Stimulated activated memory B cell treated with anti-CD40 and anti-IgM and Interleukin-4, amounts not matched to agents 10 μg/mL and 1 μg/mL and 100 μg/mL, for 72 hours (primary cell): Measurements from ENCODE around the gene MAIP1.
"Not testable (repeated sequence)": the region's sequence is repeated elsewhere in the genome, so short reads cannot be mapped to it uniquely, and the experiment has no call there.

Experiments
- ATAC-seq: fragments of 150-1000 bp; cut with Tn5 transposase; 2 replicates; pipeline ENCODE4 v1.10.0; 2021
- H3K27ac Mint-ChIP-seq: one replicate; pipeline ENCODE4 v1.8.0; 2022; ENCODE audit warnings: mild to moderate bottlenecking, mixed read lengths
- H3K27me3 Mint-ChIP-seq: one replicate; pipeline ENCODE4 v1.8.0; 2022; ENCODE audit warnings: mixed read lengths
- H3K36me3 Mint-ChIP-seq: one replicate; pipeline ENCODE4 v1.8.0; 2022; ENCODE audit warnings: mixed read lengths
- H3K4me1 Mint-ChIP-seq: one replicate; pipeline ENCODE4 v1.8.0; 2022; ENCODE audit warnings: mixed read lengths
- H3K4me3 Mint-ChIP-seq: one replicate; pipeline ENCODE4 v1.8.0; 2022; ENCODE audit warnings: mild to moderate bottlenecking, moderate library complexity, mixed read lengths
- H3K9me3 Mint-ChIP-seq: one replicate; pipeline ENCODE4 v1.8.0; 2022; ENCODE audit warnings: mixed read lengths

MAIP1 gene, protein sequence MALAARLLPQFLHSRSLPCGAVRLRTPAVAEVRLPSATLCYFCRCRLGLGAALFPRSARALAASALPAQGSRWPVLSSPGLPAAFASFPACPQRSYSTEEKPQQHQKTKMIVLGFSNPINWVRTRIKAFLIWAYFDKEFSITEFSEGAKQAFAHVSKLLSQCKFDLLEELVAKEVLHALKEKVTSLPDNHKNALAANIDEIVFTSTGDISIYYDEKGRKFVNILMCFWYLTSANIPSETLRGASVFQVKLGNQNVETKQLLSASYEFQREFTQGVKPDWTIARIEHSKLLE

DNA sequence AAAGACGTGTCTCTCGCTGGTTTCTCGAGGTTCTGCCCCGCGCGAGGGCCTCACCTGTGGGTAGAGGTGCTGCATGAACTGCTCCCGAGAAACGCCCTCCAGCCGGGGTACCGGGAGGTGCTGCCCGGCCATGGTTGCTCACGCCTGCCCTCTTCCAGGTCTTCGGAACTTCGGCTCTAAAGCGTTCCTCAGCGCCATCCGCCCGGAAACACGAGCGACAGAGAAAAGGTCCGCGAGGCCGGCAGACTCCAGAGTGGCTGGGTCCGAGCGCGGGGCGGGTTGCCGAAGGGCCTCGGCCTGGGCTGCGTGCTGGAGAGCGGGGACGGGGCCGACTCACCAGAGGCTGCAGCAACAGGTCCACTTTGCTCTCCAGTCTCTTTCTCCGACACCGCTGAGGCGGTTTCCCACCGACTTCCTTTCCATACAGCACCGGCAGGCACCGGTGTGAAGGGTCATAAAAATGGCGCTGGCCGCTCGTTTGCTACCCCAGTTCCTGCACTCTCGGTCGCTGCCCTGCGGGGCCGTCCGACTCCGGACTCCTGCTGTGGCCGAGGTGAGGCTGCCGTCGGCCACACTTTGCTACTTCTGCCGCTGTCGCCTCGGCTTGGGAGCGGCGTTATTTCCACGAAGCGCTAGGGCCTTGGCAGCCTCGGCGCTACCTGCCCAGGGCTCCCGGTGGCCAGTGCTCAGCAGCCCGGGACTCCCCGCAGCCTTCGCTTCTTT, at the start of gene MAIP1, which contains the start of gene TYW5:
Gene MAIP1, plus strand, starts transcription at position 244 of the 723 bp plus-strand sequence. Its CDS starts 217 bp downstream, at position 461.
Gene TYW5, minus strand, starts transcription at position 153 of the 723 bp plus-strand sequence. Its CDS starts 21 bp downstream, at position 132.
- Mint-ChIP-seq H3K4me3 (peak within 1 kb of the TSS; percentile 99), H3K27me3 (no peaks in the 10 kb centered on the region), H3K4me1 (peaks cover 48% of the 10 kb centered on the region), H3K36me3 (peaks cover 5% of the 10 kb centered on the region), H3K9me3 (no peaks in the 10 kb centered on the region), H3K27ac (peak within 1 kb of the TSS; percentile 95)
- peak; percentile 92 for ATAC-seq

DNA sequence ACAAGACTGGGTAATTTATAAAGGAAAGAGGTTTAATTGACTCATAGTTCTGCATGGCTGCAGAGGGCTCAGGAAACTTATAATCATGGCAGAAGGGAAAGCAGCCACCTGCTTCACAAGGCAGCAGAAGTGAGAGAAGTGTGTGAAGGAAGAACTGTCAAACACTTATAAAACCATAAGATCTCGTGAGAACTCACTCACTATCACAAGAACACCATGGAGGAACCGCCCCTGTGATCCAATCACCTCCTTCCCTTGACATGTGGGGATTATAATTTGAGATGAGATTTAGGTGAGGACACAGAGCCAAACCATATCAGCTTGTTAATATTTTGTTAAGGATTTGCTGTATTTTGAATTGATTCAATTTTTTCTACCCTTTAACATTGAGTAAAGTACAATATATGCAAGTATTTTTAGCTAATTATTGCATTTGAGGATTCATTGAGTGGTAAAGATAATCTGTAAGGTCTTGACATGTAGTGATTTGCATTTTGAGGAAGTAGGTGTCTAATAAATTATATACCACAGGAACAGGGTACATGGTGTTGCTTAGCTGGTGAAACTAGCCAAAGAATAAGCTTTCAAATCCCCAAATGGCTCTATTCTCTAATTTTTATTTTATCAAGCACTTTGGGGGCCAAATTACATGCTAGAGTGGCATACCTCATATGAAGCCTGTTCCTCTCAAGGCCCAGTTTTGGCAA, 48.2 kb upstream of the MAIP1 start:
- no peak overlapping the region for H3K4me3 Mint-ChIP-seq
- ATAC-seq = no peak
- no peaks in the 10 kb centered on the region for H3K9me3 Mint-ChIP-seq
- H3K27me3 Mint-ChIP-seq = no peaks in the 10 kb centered on the region
- H3K4me1 Mint-ChIP-seq = peaks cover 18% of the 10 kb centered on the region
- peaks cover 7% of the 10 kb centered on the region for H3K36me3 Mint-ChIP-seq
- H3K27ac Mint-ChIP-seq = no peak overlapping the region

DNA sequence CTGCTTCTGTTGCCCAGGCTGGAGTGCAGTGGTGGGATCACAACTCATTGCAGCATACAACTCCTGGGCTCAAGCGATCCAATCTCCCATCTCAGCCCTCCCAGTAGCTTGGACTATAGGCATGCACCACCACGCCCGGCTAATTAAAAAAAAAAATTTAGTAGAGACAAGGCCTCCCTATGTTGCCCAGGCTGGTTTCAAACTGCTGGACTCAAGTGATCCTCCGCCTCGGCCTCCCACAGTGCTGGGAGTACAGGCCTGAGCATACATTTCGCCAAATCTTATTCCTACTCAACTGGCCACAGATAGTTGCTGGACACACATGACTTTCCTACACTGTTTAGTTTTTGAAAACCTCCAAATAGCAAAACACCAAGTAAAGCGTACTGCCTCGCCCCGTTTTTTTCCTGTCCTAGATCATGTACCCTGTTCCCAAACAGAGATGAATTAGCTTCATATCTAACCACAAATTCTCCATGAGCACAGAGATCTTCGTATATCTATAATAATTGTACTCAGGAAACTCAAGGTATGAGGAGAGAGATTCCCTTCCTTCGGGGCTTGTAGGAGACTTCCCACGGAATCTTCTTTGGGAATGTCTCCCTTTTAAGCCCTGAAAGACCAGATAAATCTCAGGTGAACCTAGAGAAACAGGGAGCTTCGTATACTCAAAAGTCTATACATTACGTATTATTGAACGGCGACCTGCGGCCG, 44.9 kb upstream of the MAIP1 start:
- H3K27me3 Mint-ChIP-seq = no peaks in the 10 kb centered on the region
- H3K4me3 Mint-ChIP-seq = peak overlapping the region; percentile 95
- ATAC-seq = no peak
- peaks cover 18% of the 10 kb centered on the region for H3K36me3 Mint-ChIP-seq
- no peaks in the 10 kb centered on the region for H3K9me3 Mint-ChIP-seq
- H3K4me1 Mint-ChIP-seq = peaks cover 33% of the 10 kb centered on the region
- peak overlapping the region; percentile 90 for H3K27ac Mint-ChIP-seq

DNA sequence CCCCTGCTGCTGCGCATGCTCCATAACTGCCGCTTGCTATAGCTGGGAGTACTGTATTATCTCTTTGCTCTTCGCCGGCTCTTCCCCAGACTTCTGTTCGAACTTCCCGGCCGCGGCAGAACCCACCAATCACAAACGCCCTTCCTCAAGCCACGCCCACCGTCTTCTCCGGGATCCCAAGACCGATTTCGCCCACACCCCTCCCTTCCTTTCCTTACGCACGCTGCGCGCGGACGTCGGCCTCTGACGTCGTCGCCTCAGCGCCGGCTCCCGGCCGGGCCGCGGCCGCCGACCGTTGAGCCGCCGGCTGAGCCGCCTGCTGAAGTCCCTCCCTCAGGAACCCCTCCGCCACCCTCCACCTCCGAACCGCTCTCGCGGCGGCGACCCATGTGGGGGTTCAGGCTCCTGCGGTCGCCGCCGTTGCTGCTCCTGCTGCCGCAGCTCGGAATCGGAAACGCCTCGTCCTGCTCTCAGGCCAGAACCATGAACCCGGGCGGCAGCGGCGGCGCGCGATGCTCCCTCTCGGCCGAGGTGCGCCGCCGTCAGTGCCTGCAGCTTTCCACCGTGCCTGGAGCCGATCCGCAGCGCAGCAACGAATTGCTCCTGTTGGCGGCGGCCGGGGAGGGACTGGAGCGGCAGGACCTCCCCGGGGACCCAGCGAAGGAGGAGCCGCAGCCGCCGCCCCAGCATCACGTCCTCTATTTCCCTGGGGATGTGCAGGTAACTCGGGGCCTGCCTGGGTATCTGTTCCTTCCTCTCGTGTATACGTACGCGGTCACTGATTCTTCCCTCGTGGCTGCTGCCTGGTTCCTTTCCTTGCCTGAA, 44.1 kb upstream of the MAIP1 start, which contains the start of gene C2orf69:
Gene C2orf69, plus strand, starts transcription at position 242 of the 825 bp plus-strand sequence. Its CDS starts 146 bp downstream, at position 388.
- Mint-ChIP-seq H3K27me3 (no peaks in the 10 kb centered on the region), H3K4me3 (peak within 1 kb of the TSS; percentile 95), H3K36me3 (peaks cover 25% of the 10 kb centered on the region), H3K4me1 (peaks cover 33% of the 10 kb centered on the region), H3K27ac (peak within 1 kb of the TSS; percentile 90), H3K9me3 (no peaks in the 10 kb centered on the region)
- ATAC-seq = peak; percentile 98

DNA sequence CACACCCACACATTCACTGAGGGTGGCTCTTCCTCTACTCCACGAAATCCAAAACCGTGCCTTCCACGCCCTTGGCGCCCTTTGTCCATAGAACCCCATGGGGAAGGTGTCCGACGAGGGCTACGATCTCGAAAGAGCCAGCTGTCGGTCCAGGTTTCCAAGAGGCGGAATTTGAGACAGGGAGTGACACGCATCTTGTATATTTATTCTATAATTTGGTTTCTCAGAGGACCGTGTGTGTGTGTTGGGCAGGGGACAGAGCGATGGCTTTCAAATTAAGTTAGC, 43.6 kb upstream of the MAIP1 start:
- Mint-ChIP-seq H3K27ac (peak overlapping the region; percentile 90), H3K27me3 (no peaks in the 10 kb centered on the region), H3K9me3 (no peaks in the 10 kb centered on the region), H3K4me3 (peak overlapping the region; percentile 95), H3K36me3 (peaks cover 28% of the 10 kb centered on the region), H3K4me1 (peaks cover 31% of the 10 kb centered on the region)
- ATAC-seq = no peak

DNA sequence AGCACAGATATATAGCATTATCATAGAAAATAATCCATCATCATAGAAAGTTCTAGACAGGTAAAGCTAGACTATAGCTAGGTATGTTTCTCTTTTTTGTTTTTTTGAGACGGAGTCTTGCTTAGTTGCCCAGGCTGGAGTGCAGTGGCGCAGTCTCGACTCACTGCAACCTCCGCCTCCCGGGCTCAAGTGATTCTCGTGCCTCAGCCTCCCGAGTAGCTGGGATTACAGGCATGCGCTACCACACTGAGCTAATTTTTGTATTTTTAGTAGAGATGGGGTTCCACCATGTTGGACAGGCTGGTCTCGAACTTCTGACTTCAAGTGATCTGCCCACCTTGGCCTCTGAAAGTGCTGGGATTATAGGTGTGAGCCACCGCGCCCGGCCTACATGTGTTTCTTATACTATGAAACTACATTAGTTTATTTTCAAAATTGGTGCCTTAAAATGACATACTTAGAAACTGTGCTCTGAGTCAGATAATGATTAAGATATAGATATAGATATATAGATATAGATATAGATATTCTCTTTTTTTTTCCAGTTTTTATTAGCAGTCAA, 42.7 kb upstream of the MAIP1 start:
- Mint-ChIP-seq H3K36me3 (peaks cover 32% of the 10 kb centered on the region), H3K4me3 (peak overlapping the region; percentile 49), H3K4me1 (peaks cover 27% of the 10 kb centered on the region)
- not testable (repeated sequence) for H3K27me3 Mint-ChIP-seq, H3K27ac Mint-ChIP-seq, ATAC-seq, H3K9me3 Mint-ChIP-seq

DNA sequence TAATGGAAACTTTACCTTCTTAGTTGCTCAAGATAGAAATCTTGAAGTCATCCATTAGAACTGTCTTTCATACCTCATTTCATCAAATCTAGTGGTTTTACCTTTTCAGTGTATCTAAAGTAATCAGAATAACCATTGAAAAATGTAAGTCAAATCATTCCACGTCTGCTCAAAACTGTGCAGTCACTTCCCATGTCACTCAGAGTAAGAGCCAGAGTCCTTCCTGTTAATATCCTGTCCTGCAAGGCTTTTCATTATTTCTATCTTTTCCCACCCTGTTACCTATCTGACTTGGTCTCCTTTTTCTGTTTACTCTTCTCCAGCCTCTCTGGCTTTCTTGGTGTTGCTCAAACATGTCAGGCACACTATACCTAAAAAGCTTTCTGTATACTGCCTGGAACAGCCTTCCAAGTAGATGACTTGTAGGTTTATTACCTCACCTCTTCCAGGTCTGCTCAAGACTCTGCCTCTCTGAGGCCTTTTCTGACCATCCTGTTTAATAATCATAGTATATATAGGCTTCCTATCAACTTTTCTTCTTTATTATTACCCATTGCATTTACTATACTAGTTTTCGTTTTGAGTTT, 40.9 kb upstream of the MAIP1 start:
- ATAC-seq = no peak
- Mint-ChIP-seq H3K27me3 (no peaks in the 10 kb centered on the region), H3K9me3 (no peaks in the 10 kb centered on the region), H3K27ac (peak overlapping the region; percentile 2), H3K36me3 (peaks cover 43% of the 10 kb centered on the region), H3K4me3 (no peak overlapping the region), H3K4me1 (peaks cover 27% of the 10 kb centered on the region)

DNA sequence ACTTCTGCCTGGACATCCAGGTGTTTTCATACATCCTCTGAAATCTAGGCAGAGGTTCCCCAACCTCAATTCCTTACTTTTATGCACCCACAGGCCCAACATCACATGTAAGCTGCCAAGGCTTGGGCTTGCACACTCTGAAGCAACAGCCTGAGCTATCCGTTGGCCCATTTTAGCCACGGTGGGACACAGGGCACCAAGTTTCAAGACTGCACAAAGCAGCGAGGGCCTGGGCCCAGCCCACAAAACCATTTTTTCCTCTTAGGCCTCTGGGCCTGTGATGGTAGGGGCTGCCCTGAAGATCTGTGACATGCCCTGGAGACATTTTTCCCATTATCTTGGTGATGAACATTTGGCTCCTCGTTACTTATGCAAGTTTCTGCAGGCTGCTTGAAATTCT, 38.4 kb upstream of the MAIP1 start:
- H3K36me3 Mint-ChIP-seq = peaks cover 46% of the 10 kb centered on the region
- peaks cover 20% of the 10 kb centered on the region for H3K4me1 Mint-ChIP-seq
- no peaks in the 10 kb centered on the region for H3K9me3 Mint-ChIP-seq

DNA sequence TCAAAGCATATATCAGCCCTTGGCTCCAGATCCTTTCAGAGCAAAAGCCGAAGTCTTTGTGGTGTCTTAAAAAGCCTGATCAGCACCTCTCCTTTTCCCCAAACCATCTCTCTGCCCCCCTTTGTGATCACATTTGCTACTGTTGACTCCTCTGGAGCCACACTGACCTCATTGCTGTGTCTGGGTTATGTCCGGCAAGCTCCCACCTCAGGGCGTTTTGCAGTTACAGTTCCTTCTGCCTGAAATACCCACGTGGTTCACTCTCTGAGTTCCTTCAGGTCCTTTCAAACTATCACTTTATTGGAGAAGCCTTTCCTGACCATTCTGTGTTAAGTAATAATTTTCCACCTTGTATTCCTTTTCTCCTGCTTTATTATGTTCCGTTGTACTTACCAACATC, 32.5 kb upstream of the MAIP1 start:
- Mint-ChIP-seq H3K4me1 (peaks cover 20% of the 10 kb centered on the region), H3K27me3 (no peaks in the 10 kb centered on the region), H3K9me3 (no peaks in the 10 kb centered on the region), H3K27ac (peak overlapping the region; percentile 42), H3K4me3 (no peak overlapping the region), H3K36me3 (peaks cover 32% of the 10 kb centered on the region)
- no peak for ATAC-seq

More for the DNA sequence above, 38.4 kb upstream of the MAIP1 start:
- ATAC-seq = no peak
- Mint-ChIP-seq H3K27ac (no peak overlapping the region), H3K4me3 (no peak overlapping the region), H3K27me3 (no peaks in the 10 kb centered on the region)

DNA sequence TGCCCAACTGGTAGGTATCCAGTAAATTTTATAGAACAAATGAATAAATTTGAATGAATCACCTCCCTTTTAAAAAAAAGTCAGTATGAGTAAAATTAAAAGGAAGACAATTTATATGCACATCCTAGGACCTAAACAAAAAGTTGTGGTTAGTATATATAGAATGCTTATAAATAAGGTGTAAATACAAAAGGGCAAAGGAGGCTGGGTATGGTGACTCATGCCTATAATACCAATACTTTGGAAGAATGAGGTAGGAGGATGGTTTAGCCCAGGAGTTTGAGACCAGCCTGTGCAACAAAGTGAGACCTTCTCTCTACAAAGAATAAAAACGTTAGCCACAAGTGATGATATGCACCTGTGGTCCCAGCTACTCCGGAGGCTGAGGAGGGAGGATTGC, 31.5 kb upstream of the MAIP1 start:
- Mint-ChIP-seq H3K4me1 (peaks cover 20% of the 10 kb centered on the region), H3K27me3 (no peaks in the 10 kb centered on the region), H3K4me3 (no peak overlapping the region)

DNA sequence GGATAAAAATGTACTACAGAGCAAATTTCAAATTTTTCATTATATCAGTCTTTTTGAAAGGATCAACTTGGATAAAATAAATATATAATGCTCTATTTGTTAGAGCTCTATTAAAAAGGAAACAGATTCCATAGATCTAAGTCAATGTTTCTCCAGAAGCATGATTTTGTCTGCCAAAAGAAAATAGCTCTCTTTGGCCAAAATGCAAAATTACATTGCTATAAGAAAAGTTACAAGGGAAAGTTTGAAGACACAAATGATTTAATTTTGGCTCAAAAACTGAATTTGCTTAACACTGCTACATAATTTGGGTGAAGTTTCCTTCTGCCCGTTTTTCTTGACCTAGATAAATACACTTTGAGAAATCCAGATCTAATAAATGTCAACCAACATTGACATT, 28.6 kb upstream of the MAIP1 start:
- Mint-ChIP-seq H3K36me3 (peaks cover 38% of the 10 kb centered on the region), H3K27ac (no peak overlapping the region), H3K9me3 (no peaks in the 10 kb centered on the region), H3K27me3 (no peaks in the 10 kb centered on the region), H3K4me3 (no peak overlapping the region), H3K4me1 (peaks cover 19% of the 10 kb centered on the region)
- ATAC-seq = no peak

More for the DNA sequence above, 31.5 kb upstream of the MAIP1 start:
- H3K27ac Mint-ChIP-seq = no peak overlapping the region
- H3K9me3 Mint-ChIP-seq = no peaks in the 10 kb centered on the region
- no peak for ATAC-seq
- peaks cover 31% of the 10 kb centered on the region for H3K36me3 Mint-ChIP-seq

DNA sequence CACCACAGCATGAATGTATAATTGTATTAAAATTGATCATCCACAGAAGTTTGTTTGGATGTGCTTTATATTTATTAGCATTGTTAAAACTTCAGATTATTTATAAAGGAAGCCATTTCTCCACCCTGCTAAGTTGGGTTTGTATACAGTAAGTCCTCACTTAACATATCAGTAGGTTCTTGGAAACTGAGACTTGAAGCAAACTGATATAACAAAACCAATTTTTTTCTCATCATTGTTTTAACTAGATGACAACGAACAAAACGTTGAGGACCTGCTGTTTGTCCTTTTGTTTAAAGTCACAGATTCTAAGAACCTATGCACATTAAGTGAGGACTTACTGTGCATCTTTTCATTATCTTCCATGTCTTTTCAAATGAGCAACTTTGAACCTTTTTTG, 27.2 kb upstream of the MAIP1 start:
- no peak overlapping the region for H3K4me3 Mint-ChIP-seq
- no peak overlapping the region for H3K27ac Mint-ChIP-seq
- H3K4me1 Mint-ChIP-seq = peaks cover 6% of the 10 kb centered on the region
- no peaks in the 10 kb centered on the region for H3K9me3 Mint-ChIP-seq
- H3K36me3 Mint-ChIP-seq = peaks cover 31% of the 10 kb centered on the region
- H3K27me3 Mint-ChIP-seq = no peaks in the 10 kb centered on the region
- ATAC-seq = no peak

DNA sequence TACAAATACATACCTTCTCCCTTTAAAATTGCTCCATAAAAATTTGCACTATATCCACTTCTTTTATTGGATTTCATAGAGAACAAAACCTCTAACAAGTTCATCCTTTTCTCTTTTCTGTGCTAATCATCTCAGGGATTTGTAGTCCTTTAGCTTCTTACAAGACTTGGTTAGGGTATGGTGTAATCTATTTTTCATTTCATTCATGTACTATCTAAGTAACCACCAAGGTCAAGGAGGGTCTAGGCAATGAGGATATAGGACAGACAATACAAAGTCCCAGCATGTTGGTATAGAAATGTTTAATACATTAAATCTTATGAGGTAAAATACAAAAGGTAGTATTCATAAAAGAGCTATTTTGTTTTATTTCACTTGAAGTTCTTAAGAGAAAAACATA, 26.8 kb upstream of the MAIP1 start:
- peaks cover 31% of the 10 kb centered on the region for H3K36me3 Mint-ChIP-seq
- H3K4me1 Mint-ChIP-seq = peaks cover 6% of the 10 kb centered on the region
- H3K27me3 Mint-ChIP-seq = no peaks in the 10 kb centered on the region
- no peak overlapping the region for H3K4me3 Mint-ChIP-seq
- no peak overlapping the region for H3K27ac Mint-ChIP-seq
- ATAC-seq = no peak
- H3K9me3 Mint-ChIP-seq = no peaks in the 10 kb centered on the region

DNA sequence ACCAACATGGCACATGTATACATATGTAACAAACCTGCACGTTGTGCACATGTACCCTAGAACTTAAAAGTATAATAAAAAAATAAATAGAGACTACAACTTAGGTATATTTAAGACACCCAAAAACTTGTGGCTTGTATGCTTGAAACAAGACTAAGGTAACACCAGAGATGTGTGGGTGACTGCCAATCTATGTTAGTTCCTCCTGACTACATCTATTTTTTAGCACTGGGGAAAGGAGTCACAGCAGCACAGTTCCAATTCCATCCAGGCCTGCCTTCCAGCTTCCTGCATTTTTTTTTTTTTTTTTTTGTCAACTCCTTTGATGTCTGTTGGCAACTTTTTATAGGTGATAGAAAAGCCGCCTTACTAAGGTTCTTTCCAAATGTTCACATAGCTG, 26.1 kb upstream of the MAIP1 start:
- Mint-ChIP-seq H3K27me3 (no peaks in the 10 kb centered on the region), H3K36me3 (peaks cover 31% of the 10 kb centered on the region), H3K27ac (no peak overlapping the region), H3K9me3 (no peaks in the 10 kb centered on the region), H3K4me3 (no peak overlapping the region), H3K4me1 (peaks cover 6% of the 10 kb centered on the region)
- no peak for ATAC-seq
